HuH-7.5 (cell line): ENCODE measurements around the gene MAMLD1.

Experiments used
- DNase-seq: peaks from one replicate; pipeline ENCODE4 v3.0.0; 2011; ENCODE audit warnings: low spot score

Gene MAMLD1

GRCh38 chrX:150533863-150534262, 170.7 kb downstream of the MAMLD1 start:
- no peak for DNase-seq

- DNase-seq: no peak
Measured at GRCh38 chrX:150536455-150537116, 173.5 kb downstream of the MAMLD1 start.

GRCh38 chrX:150537851-150538250, 174.7 kb downstream of the MAMLD1 start:
- DNase-seq: no peak

GRCh38 chrX:150540965-150541364, 177.8 kb downstream of the MAMLD1 start:
- DNase-seq: no peak

GRCh38 chrX:150542846-150543229, 179.7 kb downstream of the MAMLD1 start:
- no peak for DNase-seq

- no peak for DNase-seq
Measured at GRCh38 chrX:150543230-150544155, 180.4 kb downstream of the MAMLD1 start.

GRCh38 chrX:150544222-150544787, 181.2 kb downstream of the MAMLD1 start:
- DNase-seq: peak; percentile 27

GRCh38 chrX:150544835-150545770, 182.0 kb downstream of the MAMLD1 start:
- no peak for DNase-seq

- DNase-seq: no peak
Measured at GRCh38 chrX:150546711-150547153, 183.6 kb downstream of the MAMLD1 start.

- DNase-seq: peak; percentile 43
Measured at GRCh38 chrX:150547375-150548115, 184.4 kb downstream of the MAMLD1 start.

- no peak for DNase-seq
Measured at GRCh38 chrX:150548251-150548650, 185.1 kb downstream of the MAMLD1 start.

GRCh38 chrX:150548684-150549083, 185.6 kb downstream of the MAMLD1 start:
- no peak for DNase-seq

- DNase-seq: no peak
Measured at GRCh38 chrX:150551963-150552362, 188.8 kb downstream of the MAMLD1 start.

- no peak for DNase-seq
Measured at GRCh38 chrX:150558424-150558823, 195.3 kb downstream of the MAMLD1 start.
